Glutamatergic neuron (in vitro differentiated cells): ENCODE results near the gene CAMSAP3. TPM values are rescaled to one million over a fixed set of nuclear protein-coding genes. Genes with fewer than 3 reads are reported as not detected.
A peak's percentile ranks its signal among the peaks of the same experiment; 100 is the strongest.

Experiments used
- DNase-seq: peaks from one replicate; pipeline ENCODE4 v3.0.0; 2022
- H3K27ac Mint-ChIP-seq: one replicate; pipeline ENCODE4 v1.8.0; 2020; ENCODE audit warnings: mild to moderate bottlenecking, mixed read lengths, inconsistent platforms; ENCODE audit not compliant: unreplicated experiment
- H3K27me3 Mint-ChIP-seq: one replicate; pipeline ENCODE4 v1.8.0; 2020; ENCODE audit warnings: mild to moderate bottlenecking, moderate library complexity, mixed read lengths, inconsistent platforms; ENCODE audit not compliant: unreplicated experiment
- H3K36me3 Mint-ChIP-seq: one replicate; pipeline ENCODE4 v1.8.0; 2020; ENCODE audit warnings: mild to moderate bottlenecking, mixed read lengths, inconsistent platforms; ENCODE audit not compliant: unreplicated experiment
- H3K4me1 Mint-ChIP-seq: one replicate; pipeline ENCODE4 v1.8.0; 2020; ENCODE audit warnings: mild to moderate bottlenecking, low read depth, mixed read lengths, inconsistent platforms; ENCODE audit not compliant: unreplicated experiment
- H3K4me3 Mint-ChIP-seq: one replicate; pipeline ENCODE4 v1.8.0; 2020; ENCODE audit warnings: mild to moderate bottlenecking, mixed read lengths, inconsistent platforms; ENCODE audit not compliant: unreplicated experiment
- H3K9me3 Mint-ChIP-seq: one replicate; pipeline ENCODE4 v1.8.0; 2020; ENCODE audit warnings: mild to moderate bottlenecking, moderate library complexity, mixed read lengths, inconsistent platforms; ENCODE audit not compliant: unreplicated experiment
- CTCF ChIP-seq: fragments of 200-600 bp; sonication (generic); IDR thresholded peaks from one replicate; pipeline ENCODE4 v1.5.0; 2021; ENCODE audit not compliant: partially characterized antibody, unreplicated experiment
- total RNA-seq: library from RNA; stranded (reverse); fragmentation: NEBNext Ultra II Directional; extraction: Animal tissue kit (Norgen Biotek cat#: 25700); gene quantifications from one replicate; pipeline ENCODE4 v1.2.1, GENCODE V29; 2021; ENCODE audit not compliant: unreplicated experiment

CAMSAP3 gene
- total RNA-seq, 1 donor from 2014 or later = 47.6 TPM

GRCh38 chr19:7550169-7550770 lies 45.4 kb upstream of the CAMSAP3 start:
- TF ChIP-seq CTCF = no peak
- Mint-ChIP-seq H3K27me3 (peaks cover 11% of the 10 kb centered on the region), H3K4me1 (no peaks in the 10 kb centered on the region), H3K9me3 (peaks cover 2% of the 10 kb centered on the region), H3K36me3 (peaks cover 9% of the 10 kb centered on the region), H3K27ac (no peak overlapping the region), H3K4me3 (peak overlapping the region; percentile 57)
- DNase-seq = no peak

- H3K27me3 Mint-ChIP-seq = peaks cover 9% of the 10 kb centered on the region
- TF ChIP-seq CTCF = no peak
- no peaks in the 10 kb centered on the region for H3K9me3 Mint-ChIP-seq
- peak; percentile 87 for DNase-seq
- H3K4me1 Mint-ChIP-seq = no peaks in the 10 kb centered on the region
- H3K36me3 Mint-ChIP-seq = peaks cover 5% of the 10 kb centered on the region
- peak overlapping the region; percentile 82 for H3K4me3 Mint-ChIP-seq
- H3K27ac Mint-ChIP-seq = peak overlapping the region; percentile 60
Observed at GRCh38 chr19:7550987-7551761, 44.5 kb upstream of the CAMSAP3 start.

GRCh38 chr19:7552781-7553180 lies 42.9 kb upstream of the CAMSAP3 start:
- TF ChIP-seq CTCF = no peak
- Mint-ChIP-seq H3K27ac (no peak overlapping the region), H3K27me3 (peaks cover 9% of the 10 kb centered on the region), H3K36me3 (peaks cover 6% of the 10 kb centered on the region), H3K4me3 (no peak overlapping the region), H3K4me1 (no peaks in the 10 kb centered on the region), H3K9me3 (no peaks in the 10 kb centered on the region)
- no peak for DNase-seq

GRCh38 chr19:7554565-7554964 lies 41.1 kb upstream of the CAMSAP3 start:
- no peak overlapping the region for H3K4me3 Mint-ChIP-seq
- TF ChIP-seq CTCF = no peak
- H3K36me3 Mint-ChIP-seq = peaks cover 9% of the 10 kb centered on the region

More at GRCh38 chr19:7554565-7554964, 41.1 kb upstream of the CAMSAP3 start:
- Mint-ChIP-seq H3K9me3 (no peaks in the 10 kb centered on the region), H3K27me3 (peaks cover 9% of the 10 kb centered on the region), H3K4me1 (no peaks in the 10 kb centered on the region), H3K27ac (no peak overlapping the region)
- DNase-seq = no peak
